GM18907 (cell line): ENCODE results near the gene SLC17A9.

Experiments used
- ATAC-seq: cut with Tn5 transposase; IDR thresholded peaks from one replicate; pipeline ENCODE4 v1.9.1; 2021; ENCODE audit warnings: mild to moderate bottlenecking, moderate library complexity; ENCODE audit not compliant: unreplicated experiment

SLC17A9 gene

GRCh38 chr20:62966212-62967148 is 14.0 kb downstream of the SLC17A9 start:
- no peak for ATAC-seq

GRCh38 chr20:62967149-62967501 is 14.6 kb downstream of the SLC17A9 start:
- no peak for ATAC-seq

GRCh38 chr20:62967628-62968351 is 15.3 kb downstream of the SLC17A9 start:
- no peak for ATAC-seq

DNA sequence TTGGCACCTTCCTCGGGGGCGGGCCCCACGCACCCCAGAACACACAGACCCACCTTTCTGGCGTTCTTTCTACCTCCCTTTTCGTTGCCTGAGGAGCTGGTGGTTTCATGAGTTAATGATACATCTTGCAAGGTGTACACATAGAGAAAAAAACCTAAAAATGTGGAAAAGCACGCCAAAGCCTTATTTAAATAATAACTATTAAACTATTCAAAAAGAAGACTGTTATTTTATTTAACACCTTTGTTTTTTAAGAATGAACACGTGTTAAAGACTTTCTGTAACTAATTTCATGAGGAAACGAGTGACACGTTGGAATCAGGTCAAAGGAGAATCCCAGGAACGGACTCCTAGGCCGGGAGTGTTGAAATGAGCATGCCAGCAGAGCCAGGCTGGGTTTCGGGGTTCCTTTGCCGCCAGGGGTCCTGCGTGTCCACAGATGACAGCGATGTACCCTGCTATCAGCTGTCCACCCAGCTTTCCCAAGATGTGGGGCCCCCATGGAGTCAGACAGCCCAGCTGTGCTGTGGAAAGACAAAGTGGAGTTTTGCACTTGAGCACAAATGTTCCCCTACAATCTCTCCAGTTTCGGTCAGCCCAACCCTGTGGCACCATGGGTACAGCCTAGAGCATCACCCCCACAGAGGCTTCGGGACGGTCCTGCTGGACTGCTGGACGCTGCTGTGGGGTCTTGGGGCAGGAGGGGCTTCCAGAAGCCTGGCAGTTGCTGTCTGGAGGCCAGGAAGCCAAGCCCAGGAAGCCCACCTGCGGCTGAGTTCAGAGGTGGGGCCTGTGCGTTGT is 16.1 kb downstream of the SLC17A9 start:
- no peak for ATAC-seq

DNA sequence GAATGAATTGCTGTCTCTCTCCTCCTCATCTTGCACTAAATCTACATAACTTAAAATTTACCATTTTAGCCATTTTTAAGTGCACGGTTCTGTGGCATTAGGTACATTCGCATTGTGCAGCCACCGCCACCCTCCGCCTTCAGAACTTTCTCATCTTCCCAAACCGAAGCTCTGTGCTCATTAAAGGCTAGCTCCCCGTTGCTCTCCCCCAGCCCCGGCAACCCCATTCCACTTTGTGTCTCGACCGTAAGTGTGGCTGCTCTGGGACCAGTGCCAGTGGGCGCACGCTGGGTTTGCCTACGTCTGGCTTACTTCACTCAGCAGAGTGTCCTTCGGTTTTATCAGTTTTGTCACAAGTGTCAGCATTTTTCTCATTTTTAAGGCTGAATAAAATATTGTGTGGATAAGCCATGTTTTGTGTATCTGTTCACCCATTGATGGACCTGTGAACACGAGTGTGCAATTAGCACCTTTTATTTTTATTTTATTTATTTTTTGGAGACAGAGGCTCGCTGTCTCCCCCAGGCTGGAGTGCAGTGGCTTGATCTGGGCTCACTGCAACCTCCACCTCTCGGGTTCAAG is 16.8 kb downstream of the SLC17A9 start:
- no peak for ATAC-seq

GRCh38 chr20:62969939-62970306 is 17.4 kb downstream of the SLC17A9 start:
- ATAC-seq = no peak

GRCh38 chr20:62970307-62971210 is 18.1 kb downstream of the SLC17A9 start:
- no peak for ATAC-seq

- ATAC-seq = no peak
Measured at GRCh38 chr20:62971211-62971949, 18.9 kb downstream of the SLC17A9 start.

- ATAC-seq = peak; percentile 67
Measured at GRCh38 chr20:62971950-62972844, 19.7 kb downstream of the SLC17A9 start.

DNA sequence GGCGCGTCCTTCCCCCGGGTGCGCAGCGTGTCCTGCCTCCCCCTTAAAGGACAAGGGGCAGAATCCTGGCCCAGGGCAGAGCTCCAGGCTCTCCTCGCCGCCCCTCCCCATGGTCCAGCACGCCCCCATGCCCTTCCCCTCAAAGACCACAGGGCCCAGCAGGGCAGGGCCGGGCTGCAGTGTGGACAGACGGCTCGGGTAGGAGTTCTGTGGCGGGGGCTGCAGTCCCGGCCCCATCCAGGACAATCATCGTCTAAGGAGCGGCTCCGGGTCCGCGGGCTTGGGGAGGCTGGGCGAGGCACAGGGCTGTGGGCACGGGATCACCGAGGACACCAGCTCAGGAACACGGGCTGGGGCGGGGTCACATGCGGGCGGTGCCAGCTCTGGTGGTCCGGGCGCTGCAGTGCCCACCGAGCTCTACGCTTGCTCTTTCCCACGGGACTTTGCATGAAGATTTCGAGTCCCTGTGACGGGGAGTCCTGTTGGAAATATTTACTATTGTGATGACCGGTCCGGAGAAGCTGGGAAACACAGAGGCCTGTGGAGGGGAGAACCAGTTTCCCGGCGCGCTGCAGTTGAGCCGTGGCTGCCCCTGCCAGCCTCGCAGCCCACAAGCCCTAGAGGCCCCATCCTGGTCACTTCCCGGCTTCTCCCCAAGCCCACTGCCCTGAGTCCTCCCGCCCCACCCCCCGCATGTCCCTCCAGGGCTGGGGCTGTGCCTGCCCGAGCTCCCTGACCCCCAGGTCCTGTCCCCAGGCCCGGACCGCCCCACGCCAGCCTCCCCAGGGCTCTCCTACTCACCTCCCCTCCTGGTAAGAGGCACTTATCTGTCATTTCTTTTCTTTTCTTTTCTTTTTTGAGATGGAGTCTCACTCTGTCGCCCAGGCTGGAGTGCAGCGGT is 20.6 kb downstream of the SLC17A9 start:
- ATAC-seq = no peak

DNA sequence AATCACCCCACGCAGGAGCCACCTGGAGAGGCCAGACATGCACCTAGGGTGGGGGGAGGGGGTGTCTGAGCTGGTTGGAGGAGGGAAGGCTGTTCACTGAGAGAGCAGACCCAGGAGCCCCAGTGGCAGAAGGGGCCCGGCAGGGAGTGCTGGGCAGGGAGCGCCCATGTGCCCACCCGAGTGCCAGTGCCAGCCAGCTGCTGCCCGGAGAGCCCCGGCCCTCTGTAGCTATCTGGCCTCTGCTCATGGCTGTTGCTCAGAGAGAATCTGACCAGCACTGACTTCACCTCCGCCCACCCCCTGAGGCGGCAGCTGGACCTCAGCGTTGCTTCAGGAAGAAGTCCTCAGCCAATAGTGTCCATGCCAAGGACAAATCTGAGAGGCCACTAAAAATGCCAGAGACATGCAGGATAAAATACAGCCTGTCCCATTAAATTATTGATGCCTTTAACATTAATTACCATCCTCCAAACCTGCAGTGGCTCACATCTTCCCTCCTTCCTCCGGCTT is 22.8 kb downstream of the SLC17A9 start:
- no peak for ATAC-seq

DNA sequence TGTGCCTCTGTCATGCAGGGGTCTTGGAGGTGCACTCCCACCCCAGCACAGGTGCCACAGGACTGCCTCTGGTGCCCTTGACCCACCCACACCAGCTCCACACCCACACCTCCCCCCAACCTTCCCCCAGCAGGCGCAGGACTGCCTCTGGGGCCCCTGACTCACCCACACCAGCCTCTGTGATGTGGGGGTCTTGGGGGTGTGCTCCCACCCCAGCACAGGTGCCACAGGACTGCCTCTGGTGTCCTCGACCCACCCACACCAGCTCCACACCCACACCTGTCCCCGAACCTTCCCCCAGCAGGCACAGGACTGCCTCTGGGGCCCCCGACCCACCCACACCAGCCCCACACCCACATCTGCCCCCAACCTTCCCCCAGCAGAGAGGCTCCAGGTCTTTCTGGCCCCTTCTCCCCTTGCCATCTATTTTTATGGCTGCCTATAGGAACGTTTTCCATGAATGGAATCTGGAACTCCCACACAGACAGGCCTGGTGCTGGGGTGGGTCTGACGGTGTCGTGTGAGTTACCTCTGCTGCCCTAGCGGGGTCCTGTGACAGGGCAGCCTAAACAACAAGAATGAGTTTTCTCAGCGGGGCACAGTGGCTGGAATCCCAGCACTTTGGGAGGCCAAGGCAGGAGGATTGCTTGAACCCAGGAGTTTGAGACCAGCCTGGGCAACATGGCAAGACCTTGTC is 23.5 kb downstream of the SLC17A9 start:
- ATAC-seq = no peak

- no peak for ATAC-seq
Measured at GRCh38 chr20:62976886-62977285, 24.4 kb downstream of the SLC17A9 start.

- peak; percentile 57 for ATAC-seq
Measured at GRCh38 chr20:62977613-62978560, 25.4 kb downstream of the SLC17A9 start.

DNA sequence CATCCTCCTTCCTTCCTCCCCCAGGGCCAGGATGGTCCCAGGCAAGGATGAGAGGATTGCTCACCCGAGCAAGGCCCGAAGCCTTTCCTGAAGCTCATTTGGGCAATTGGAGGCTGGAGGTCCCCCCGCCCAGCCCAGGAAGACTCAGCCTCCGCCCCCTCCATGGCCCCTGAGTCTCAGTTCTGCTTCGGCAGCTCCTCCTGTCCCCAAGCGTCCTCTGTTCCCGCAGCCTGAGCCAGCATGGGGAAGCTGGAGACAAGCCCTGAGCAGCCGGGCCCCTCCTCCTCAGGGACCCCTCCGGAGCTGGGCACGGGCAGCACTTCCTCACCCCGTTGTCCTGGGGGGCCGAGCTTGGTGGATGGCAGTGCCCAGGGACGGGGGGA is 26.0 kb downstream of the SLC17A9 start:
- ATAC-seq = no peak
